H9 (cell line): ENCODE results near the gene PMEPA1. TPM values are rescaled to one million over a fixed set of nuclear protein-coding genes. Genes with fewer than 3 reads are reported as not detected.

Source experiments
- DNase-seq: peaks from one replicate; pipeline ENCODE4 v3.0.0-alpha.2; 2017
- H2AFZ ChIP-seq: one replicate; pipeline ENCODE4 v1.6.1; 2013; ENCODE audit warnings: mild to moderate bottlenecking, low read length, control low read depth, moderate library complexity
- H2AK5ac ChIP-seq: 2 replicates; pipeline ENCODE4 v1.6.1; 2013; ENCODE audit warnings: low read length, control low read depth, mixed read lengths; ENCODE audit not compliant: insufficient read length
- H2BK120ac ChIP-seq: one replicate; pipeline ENCODE4 v1.6.1; 2013; ENCODE audit warnings: low read depth, mild to moderate bottlenecking, low read length, control low read depth, inconsistent platforms; ENCODE audit not compliant: poor library complexity, severe bottlenecking
- H2BK12ac ChIP-seq: 2 replicates; pipeline ENCODE4 v1.6.1; 2013; ENCODE audit warnings: low read length, control low read depth, mixed read lengths, low read depth; ENCODE audit not compliant: insufficient read length
- H2BK15ac ChIP-seq: 2 replicates; pipeline ENCODE4 v1.6.1; 2013; ENCODE audit warnings: low read depth, low read length, control low read depth
- H2BK20ac ChIP-seq: one replicate; pipeline ENCODE4 v1.6.1; 2013; ENCODE audit warnings: low read depth, mild to moderate bottlenecking, low read length, control low read depth, inconsistent platforms; ENCODE audit not compliant: poor library complexity, severe bottlenecking
- H2BK5ac ChIP-seq: 2 replicates; pipeline ENCODE4 v1.6.1; 2013; ENCODE audit warnings: low read length, control low read depth, mixed read lengths; ENCODE audit not compliant: insufficient read length
- H3K14ac ChIP-seq: 2 replicates; pipeline ENCODE4 v1.6.1; 2013; ENCODE audit warnings: low read length, control low read depth; ENCODE audit not compliant: insufficient read depth
- H3K18ac ChIP-seq: 2 replicates; pipeline ENCODE4 v1.6.1; 2013; ENCODE audit warnings: low read depth, mild to moderate bottlenecking, mixed read lengths, low read length, control low read depth; ENCODE audit not compliant: insufficient read length
- H3K23ac ChIP-seq: 2 replicates; pipeline ENCODE4 v1.6.1; 2013; ENCODE audit warnings: low read length, control low read depth, mixed read lengths, low read depth; ENCODE audit not compliant: insufficient read length
- H3K23me2 ChIP-seq: 2 replicates; pipeline ENCODE4 v1.6.1; 2013; ENCODE audit warnings: low read depth, mild to moderate bottlenecking, mixed read lengths, low read length, control low read depth; ENCODE audit not compliant: insufficient read length, poor library complexity, severe bottlenecking
- H3K27ac ChIP-seq: 2 replicates; pipeline ENCODE4 v1.5.1; 2013; ENCODE audit warnings: low read length, control low read depth, mixed read lengths, low read depth; ENCODE audit not compliant: insufficient read length
- H3K27me3 ChIP-seq: 2 replicates; pipeline ENCODE4 v1.6.1; 2013; ENCODE audit warnings: low read length, control low read depth, inconsistent platforms; ENCODE audit not compliant: insufficient read depth
- H3K4ac ChIP-seq: 2 replicates; pipeline ENCODE4 v1.6.1; 2013; ENCODE audit warnings: low read depth, mild to moderate bottlenecking, control low read depth, inconsistent platforms, low read length, moderate library complexity
- H3K4me1 ChIP-seq: 2 replicates; pipeline ENCODE4 v1.6.1; 2013; ENCODE audit warnings: low read length, control low read depth, inconsistent platforms; ENCODE audit not compliant: insufficient read depth
- H3K4me2 ChIP-seq: 2 replicates; pipeline ENCODE4 v1.6.1; 2013; ENCODE audit warnings: low read length, control low read depth, mixed read lengths; ENCODE audit not compliant: insufficient read length, insufficient read depth
- H3K56ac ChIP-seq: 2 replicates; pipeline ENCODE4 v1.6.1; 2013; ENCODE audit warnings: low read depth, mild to moderate bottlenecking, mixed read lengths, low read length, control low read depth; ENCODE audit not compliant: insufficient read length
- H3K79me1 ChIP-seq: 2 replicates; pipeline ENCODE4 v1.6.1; 2013; ENCODE audit warnings: low read depth, mild to moderate bottlenecking, moderate library complexity, low read length, control low read depth, inconsistent platforms; ENCODE audit not compliant: insufficient read depth, poor library complexity, severe bottlenecking
- H3K79me2 ChIP-seq: 2 replicates; pipeline ENCODE4 v1.6.1; 2013; ENCODE audit warnings: low read length, control low read depth, inconsistent platforms; ENCODE audit not compliant: insufficient read depth
- H3K9ac ChIP-seq: 2 replicates; pipeline ENCODE4 v1.6.1; 2013; ENCODE audit warnings: low read length, control low read depth, mixed read lengths; ENCODE audit not compliant: insufficient read length; ENCODE audit errors: extremely low read depth
- H3K9me3 ChIP-seq: one replicate; pipeline ENCODE4 v1.6.1; 2013; ENCODE audit warnings: low read depth, low read length, inconsistent platforms; ENCODE audit not compliant: control insufficient read depth
- H3T11ph ChIP-seq: one replicate; pipeline ENCODE4 v1.6.1; 2013; ENCODE audit warnings: mild to moderate bottlenecking, low read length, control low read depth, inconsistent platforms
- H4K20me1 ChIP-seq: one replicate; pipeline ENCODE4 v1.6.1; 2013; ENCODE audit not compliant: control insufficient read depth, insufficient read length, insufficient read depth
- H4K5ac ChIP-seq: 2 replicates; pipeline ENCODE4 v1.6.1; 2013; ENCODE audit warnings: low read depth, mild to moderate bottlenecking, mixed read lengths, low read length, control low read depth; ENCODE audit not compliant: insufficient read length
- H4K8ac ChIP-seq: replicated peaks from 2 replicates; pipeline ENCODE4 v1.6.1; 2013; ENCODE audit warnings: low read length, control low read depth, mixed read lengths, low read depth; ENCODE audit not compliant: insufficient read length
- H4K91ac ChIP-seq: 2 replicates; pipeline ENCODE4 v1.6.1; 2013; ENCODE audit warnings: low read depth, mild to moderate bottlenecking, moderate library complexity, mixed read lengths, low read length, control low read depth; ENCODE audit not compliant: insufficient read length
- H3K27ac Mint-ChIP-seq, 3 experiments: 2 replicates in 2 of 3; 3 replicates in 1 of 3; pipeline ENCODE4 v1.8.0; 2020 to 2021; ENCODE audit warnings: mixed read lengths in 3 of 3, mild to moderate bottlenecking in 1 of 3, moderate library complexity in 1 of 3
- H3K27me3 Mint-ChIP-seq: 2 replicates; pipeline ENCODE4 v1.8.0; 2021; ENCODE audit warnings: low read depth, mild to moderate bottlenecking, moderate library complexity, mixed read lengths
- H3K36me3 Mint-ChIP-seq, 3 experiments: 2 replicates in 2 of 3; 3 replicates in 1 of 3; pipeline ENCODE4 v1.8.0; 2020 to 2021; ENCODE audit warnings: low read depth in 3 of 3, mixed read lengths in 3 of 3; ENCODE audit not compliant: insufficient read depth in 1 of 3
- H3K4me1 Mint-ChIP-seq, 2 experiments: 2 replicates each; pipeline ENCODE4 v1.8.0; 2020; ENCODE audit warnings: mixed read lengths in 2 of 2
- H3K4me3 Mint-ChIP-seq, 2 experiments: 2 replicates in 1 of 2; 3 replicates in 1 of 2; pipeline ENCODE4 v1.8.0; 2020 to 2021; ENCODE audit warnings: mild to moderate bottlenecking in 2 of 2, mixed read lengths in 2 of 2, moderate library complexity in 1 of 2
- H3K9me3 Mint-ChIP-seq, 2 experiments: 2 replicates in 1 of 2; 3 replicates in 1 of 2; pipeline ENCODE4 v1.8.0; 2020; ENCODE audit warnings: mild to moderate bottlenecking in 2 of 2, mixed read lengths in 2 of 2, moderate library complexity in 1 of 2
- WGBS: extraction: QIAGEN DNeasy Blood & Tissue Kit; methylation state at CpG from one replicate; pipeline ENCODE4 v1.1.7; 2013; ENCODE audit warnings: missing lambda C conversion rate, low lambda C conversion rate, mixed read lengths; ENCODE audit not compliant: insufficient read length; ENCODE audit errors: extremely low coverage; 5-methylcytosine and 5-hydroxymethylcytosine counted together
- total RNA-seq: library from RNA; stranded (reverse); gene quantifications from 2 replicates; pipeline ENCODE4 v1.2.1, GENCODE V29; 2021
- TF ChIP-seq, protein P1 (sequence below): fragments of 200-600 bp; sonication (generic); conservative IDR thresholded peaks from 3 replicates; pipeline ENCODE4 v1.8.0; 2021; ENCODE audit warnings: antibody characterized with exemption, mild to moderate bottlenecking

The PMEPA1 gene
- total RNA-seq, 1 experiment from 2014 or later: 34.6 TPM

DNA sequence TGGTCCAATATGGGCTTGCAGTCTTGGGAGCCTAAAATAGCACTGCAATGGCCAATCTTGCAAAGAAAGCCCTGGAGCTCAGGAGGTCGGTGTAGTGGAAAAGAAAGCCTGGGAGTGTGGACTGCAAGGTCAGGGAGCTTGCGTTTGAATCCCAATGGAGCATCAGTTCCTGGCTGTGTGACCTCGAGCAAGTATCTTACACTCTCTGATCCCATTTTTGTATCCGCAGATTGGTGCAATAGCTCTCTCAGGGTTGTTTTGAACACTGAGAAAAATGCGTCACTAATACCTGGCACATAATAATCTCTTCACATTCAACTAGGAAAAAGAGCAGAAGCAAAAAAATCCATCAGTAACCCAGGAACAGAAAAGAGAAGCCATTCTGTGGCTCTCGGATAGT is 7.3 kb downstream of the PMEPA1 start:
- Histone ChIP-seq H2AK5ac (no peak overlapping the region), H3T11ph (no peak overlapping the region), H3K14ac (no peak overlapping the region), H2BK15ac (no peak overlapping the region), H3K18ac (no peak overlapping the region), H3K56ac (no peak overlapping the region), H3K4ac (no peak overlapping the region), H3K27me3 (no peaks in the 10 kb centered on the region), H3K23me2 (no peaks in the 10 kb centered on the region), H2BK120ac (no peak overlapping the region), H2BK20ac (no peak overlapping the region), H3K79me1 (peaks cover 6% of the 10 kb centered on the region), H4K91ac (no peak overlapping the region), H2AFZ (no peak overlapping the region), H4K8ac (no peak overlapping the region), H3K27ac (no peak overlapping the region), H3K9me3 (no peaks in the 10 kb centered on the region), H3K79me2 (peaks cover 84% of the 10 kb centered on the region), H2BK5ac (no peak overlapping the region), H3K9ac (no peak overlapping the region), H2BK12ac (no peak overlapping the region), H4K5ac (no peak overlapping the region), H3K4me2 (no peak overlapping the region), H3K23ac (no peak overlapping the region), H4K20me1 (no peaks in the 10 kb centered on the region), H3K4me1 (peaks cover 2% of the 10 kb centered on the region; the same call in 1 of the 2 replicates)
- Mint-ChIP-seq H3K27me3 (no peaks in the 10 kb centered on the region), H3K9me3 (no peaks in the 10 kb centered on the region; a peak in 1 of 5 replicates), H3K4me3 (no peak overlapping the region), H3K27ac (no peak overlapping the region; a peak in 1 of 7 replicates), H3K4me1 (peaks cover 30 to 71% of the 10 kb centered on the region in 2 experiments), H3K36me3 (peaks cover 0 to 16% (median 0%) of the 10 kb centered on the region in 3 experiments; a peak in 3 of 7 replicates)
- TF ChIP-seq, protein P1, sequence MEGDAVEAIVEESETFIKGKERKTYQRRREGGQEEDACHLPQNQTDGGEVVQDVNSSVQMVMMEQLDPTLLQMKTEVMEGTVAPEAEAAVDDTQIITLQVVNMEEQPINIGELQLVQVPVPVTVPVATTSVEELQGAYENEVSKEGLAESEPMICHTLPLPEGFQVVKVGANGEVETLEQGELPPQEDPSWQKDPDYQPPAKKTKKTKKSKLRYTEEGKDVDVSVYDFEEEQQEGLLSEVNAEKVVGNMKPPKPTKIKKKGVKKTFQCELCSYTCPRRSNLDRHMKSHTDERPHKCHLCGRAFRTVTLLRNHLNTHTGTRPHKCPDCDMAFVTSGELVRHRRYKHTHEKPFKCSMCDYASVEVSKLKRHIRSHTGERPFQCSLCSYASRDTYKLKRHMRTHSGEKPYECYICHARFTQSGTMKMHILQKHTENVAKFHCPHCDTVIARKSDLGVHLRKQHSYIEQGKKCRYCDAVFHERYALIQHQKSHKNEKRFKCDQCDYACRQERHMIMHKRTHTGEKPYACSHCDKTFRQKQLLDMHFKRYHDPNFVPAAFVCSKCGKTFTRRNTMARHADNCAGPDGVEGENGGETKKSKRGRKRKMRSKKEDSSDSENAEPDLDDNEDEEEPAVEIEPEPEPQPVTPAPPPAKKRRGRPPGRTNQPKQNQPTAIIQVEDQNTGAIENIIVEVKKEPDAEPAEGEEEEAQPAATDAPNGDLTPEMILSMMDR: no peak
- WGBS: no CpG with 5 or more reads among the region's 6 CpGs
- DNase-seq: no peak
